Upper lobe of left lung (tissue), 4 donors: ENCODE measurements around the gene GFRAL.

Experiments used
- CTCF ChIP-seq, 6 experiments: fragments of 450-650 bp in 4 of 6; fragments of 200-600 bp in 2 of 6; sonication (generic) in 2 of 6; IDR thresholded peaks; one replicate each; pipeline ENCODE4 v1.5.1; 2016 to 2019; ENCODE audit warnings: antibody characterized with exemption in 6 of 6
- EP300 ChIP-seq, 4 donors: sonication (generic); formaldehyde crosslinking; IDR thresholded peaks; one replicate each; pipeline ENCODE4 v1.5.1; 2017; ENCODE audit warnings: antibody characterized with exemption in 4 of 4, control low read depth in 2 of 4
- POLR2A ChIP-seq, 4 donors: fragments of 450-650 bp; IDR thresholded peaks; one replicate each; pipeline ENCODE4 v1.5.1; 2016 to 2017; ENCODE audit warnings: antibody characterized with exemption in 4 of 4, mild to moderate bottlenecking in 2 of 4
- POLR2AphosphoS5 ChIP-seq, 2 donors: sonication (generic); formaldehyde crosslinking; IDR thresholded peaks; one replicate each; pipeline ENCODE4 v1.5.1; 2017; ENCODE audit warnings: antibody characterized with exemption in 2 of 2

GRCh38 chr6:55449225-55449624, 122.0 kb downstream of the GFRAL start:
- no peak for TF ChIP-seq CTCF (IDR thresholded peaks at IDR 0.05)
- no peak for TF ChIP-seq POLR2A (IDR thresholded peaks at IDR 0.05)
- TF ChIP-seq POLR2AphosphoS5 (IDR thresholded peaks at IDR 0.05) = no peak
- no peak for TF ChIP-seq EP300 (IDR thresholded peaks at IDR 0.05)
